Measurements from ENCODE around the gene TMF1. TPM values are rescaled to one million over a fixed set of nuclear protein-coding genes. Genes with fewer than 3 reads are reported as not detected.
A peak's percentile ranks its signal among the peaks of the same experiment; 100 is the strongest.

Gene TMF1
- total and polyA plus RNA-seq, 2 experiments from 2014 or later: 27.0 to 41.4 TPM

DNA sequence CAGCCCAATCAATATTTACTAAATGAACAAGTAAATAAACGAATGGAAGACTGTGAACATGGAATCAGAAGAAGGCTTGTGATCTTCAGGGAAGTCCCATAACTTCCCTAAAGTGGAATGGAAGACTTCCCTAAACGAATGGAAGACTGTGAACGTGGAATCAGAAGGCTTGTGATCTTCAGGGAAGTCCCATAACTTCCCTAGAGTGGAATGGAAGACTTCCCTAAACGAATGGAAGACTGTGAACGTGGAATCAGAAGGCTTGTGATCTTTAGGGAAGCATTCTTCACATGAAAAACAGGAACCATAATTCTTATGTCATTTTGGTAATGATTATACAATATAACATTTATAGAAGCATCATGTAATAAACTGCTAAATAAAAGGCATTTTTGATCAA lies 77.4 kb downstream of the TMF1 start:
- Histone ChIP-seq H3K9me2 (ENCODE audit: insufficient read depth) (no peaks in the 10 kb centered on the region), H3F3A (ENCODE audit: insufficient read depth) (peaks cover 16% of the 10 kb centered on the region), H3K36me3 (ENCODE audit: low read depth) (peaks cover 43% of the 10 kb centered on the region), H3K79me2 (ENCODE audit: insufficient read depth) (no peaks in the 10 kb centered on the region), H2AFZ (no peak overlapping the region), H3K9ac (no peak overlapping the region), H3K27me3 (replicated peaks; ENCODE audit: insufficient read depth) (no peaks in the 10 kb centered on the region; the same call in 1 of the 2 replicates), H3K4me1 (ENCODE audit: insufficient read depth) (no peaks in the 10 kb centered on the region), H3K27ac (no peak overlapping the region), H4K20me1 (ENCODE audit: insufficient read depth) (0 out of 2 replicates have a peak, but pooled peaks cover 4% of the 10 kb centered on the region), H3K9me3 (ENCODE audit: low read depth) (no peaks in the 10 kb centered on the region), H3K4me3 (no peak overlapping the region), H3K4me2 (ENCODE audit: unreplicated experiment) (no peak overlapping the region)
- no peak for TF ChIP-seq EZH2phosphoT487 (IDR thresholded peaks at IDR 0.05; ENCODE audit: insufficient read depth, low read depth)
- TF ChIP-seq EZH2 (IDR thresholded peaks at IDR 0.05; ENCODE audit: insufficient read depth, poor library complexity, severe bottlenecking): no peak
- no peak for DNase-seq
- 96 to 97% methylated on average over 5 of the region's 5 CpGs for WGBS, 2 experiments (ENCODE audit: low coverage in 1 of 2, low lambda C conversion rate in 2 of 2, missing lambda C conversion rate in 2 of 2)
- in situ Hi-C loops (cut with MboI): no loop called here

DNA sequence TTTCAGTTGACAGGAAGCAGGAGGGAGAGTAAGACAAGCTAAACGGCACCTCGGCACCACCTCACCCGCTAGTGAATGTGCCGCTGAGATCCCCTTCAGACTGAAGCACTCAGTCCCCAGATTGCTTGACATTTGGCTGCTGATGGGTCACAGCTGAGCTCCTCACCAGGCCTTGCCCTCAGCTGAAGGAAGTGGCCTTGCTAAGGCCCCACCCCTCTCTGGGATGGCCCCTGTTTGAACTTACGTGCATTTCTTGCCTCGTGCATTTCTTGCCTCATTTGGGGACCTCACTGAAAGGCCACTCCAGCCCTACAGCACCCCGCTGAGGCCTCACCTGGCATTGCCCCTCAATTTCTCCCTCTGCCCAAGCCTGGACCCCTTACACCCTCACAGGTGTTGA lies 78.5 kb downstream of the TMF1 start:
- peaks cover 35% of the 10 kb centered on the region for H3K36me3 ChIP-seq (ENCODE audit: low read depth)
- in situ Hi-C loops (cut with MboI): no loop called here
- H3K27me3 ChIP-seq (replicated peaks; ENCODE audit: insufficient read depth): peaks cover 6% of the 10 kb centered on the region
- peak; percentile 24 for DNase-seq
- no peak overlapping the region for H3K9ac ChIP-seq
- H3K4me3 ChIP-seq: no peak overlapping the region
- 0 out of 2 replicates have a peak, but pooled peaks cover 4% of the 10 kb centered on the region for H4K20me1 ChIP-seq (ENCODE audit: insufficient read depth)
- WGBS, 2 experiments (ENCODE audit: low coverage in 1 of 2, low lambda C conversion rate in 2 of 2, missing lambda C conversion rate in 2 of 2): 49 to 58% methylated on average over 7 of the region's 7 CpGs
- H3K4me1 ChIP-seq (ENCODE audit: insufficient read depth): no peaks in the 10 kb centered on the region
- no peaks in the 10 kb centered on the region for H3K79me2 ChIP-seq (ENCODE audit: insufficient read depth)
- H3K9me2 ChIP-seq (ENCODE audit: insufficient read depth): no peaks in the 10 kb centered on the region
- no peaks in the 10 kb centered on the region for H3K9me3 ChIP-seq (ENCODE audit: low read depth)
- TF ChIP-seq EZH2phosphoT487 (IDR thresholded peaks at IDR 0.05; ENCODE audit: insufficient read depth, low read depth): no peak
- no peak for TF ChIP-seq EZH2 (IDR thresholded peaks at IDR 0.05; ENCODE audit: insufficient read depth, poor library complexity, severe bottlenecking)
- H2AFZ ChIP-seq: no peak overlapping the region
- no peak overlapping the region for H3K27ac ChIP-seq
- H3F3A ChIP-seq (ENCODE audit: insufficient read depth): peaks cover 16% of the 10 kb centered on the region
- H3K4me2 ChIP-seq (ENCODE audit: unreplicated experiment): no peak overlapping the region

DNA sequence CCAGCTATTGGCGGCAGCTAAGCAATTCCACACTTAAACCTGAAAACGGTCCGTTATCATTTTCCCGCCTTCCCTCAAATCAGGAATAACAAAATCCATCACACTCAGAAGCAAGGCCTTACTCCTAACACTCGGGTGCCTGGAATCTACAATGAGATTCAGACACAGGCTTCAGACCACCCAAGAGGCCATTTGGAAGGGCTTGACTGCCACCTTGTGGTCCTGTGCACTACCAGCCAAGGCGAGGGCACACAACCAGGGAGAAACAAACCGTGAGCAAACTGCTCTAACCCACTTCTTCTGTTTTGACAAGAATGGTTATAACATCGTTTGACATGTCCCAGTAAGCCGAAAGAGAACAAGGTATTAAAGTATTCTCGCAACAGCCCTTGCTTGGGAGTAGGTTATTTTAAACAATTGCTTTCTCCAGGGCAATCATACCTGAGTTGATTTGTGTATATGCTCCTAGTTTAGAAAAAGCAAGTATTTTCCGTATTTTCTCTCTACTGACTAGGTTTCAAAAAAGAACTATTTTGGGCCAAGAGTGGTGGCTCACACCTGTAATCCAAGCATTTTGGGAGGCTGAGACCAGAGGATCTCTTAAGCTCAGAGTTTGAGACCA lies 79.7 kb downstream of the TMF1 start:
- H3K4me3 ChIP-seq: no peak overlapping the region
- no peaks in the 10 kb centered on the region for H3K4me1 ChIP-seq (ENCODE audit: insufficient read depth)
- in situ Hi-C loops (cut with MboI): no loop called here
- H3K4me2 ChIP-seq (ENCODE audit: unreplicated experiment): no peak overlapping the region
- H3F3A ChIP-seq (ENCODE audit: insufficient read depth): peaks cover 16% of the 10 kb centered on the region
- H3K9me2 ChIP-seq (ENCODE audit: insufficient read depth): no peaks in the 10 kb centered on the region
- H3K36me3 ChIP-seq (ENCODE audit: low read depth): peaks cover 23% of the 10 kb centered on the region
- DNase-seq: peak; percentile 71
- no peaks in the 10 kb centered on the region for H4K20me1 ChIP-seq (ENCODE audit: insufficient read depth)
- no peaks in the 10 kb centered on the region for H3K79me2 ChIP-seq (ENCODE audit: insufficient read depth)
- H3K9ac ChIP-seq: no peak overlapping the region
- TF ChIP-seq EZH2 (IDR thresholded peaks at IDR 0.05; ENCODE audit: insufficient read depth, poor library complexity, severe bottlenecking) (no peak), EZH2phosphoT487 (IDR thresholded peaks at IDR 0.05; ENCODE audit: insufficient read depth, low read depth) (no peak)
- H3K27me3 ChIP-seq (replicated peaks; ENCODE audit: insufficient read depth): peaks cover 15% of the 10 kb centered on the region
- no peak overlapping the region for H2AFZ ChIP-seq
- 44 to 46% methylated on average over 11 of the region's 11 CpGs for whole genome bisulfite sequencing, 2 experiments (ENCODE audit: low coverage in 1 of 2, low lambda C conversion rate in 2 of 2, missing lambda C conversion rate in 2 of 2)
- H3K27ac ChIP-seq: no peak overlapping the region
- H3K9me3 ChIP-seq (ENCODE audit: low read depth): no peaks in the 10 kb centered on the region

MicroRNAs within 50 kb of the gene (microRNA counts, 767-probe panel; counts per million panel counts)
- microRNA hsa-miR-3136-5p: 447 counts per million, percentile 86 among the panel's probes with 10 or more counts

Small RNAs within 50 kb of the gene (microRNA-seq; reads per million reads assigned to microRNA genes)
- gene MIR3136 (ENCODE audit: borderline number of aligned reads): not detected

Small RNAs within 50 kb of the gene (small RNA-seq; reads per million reads assigned to genes)
- not detected for gene MIR3136 (ENCODE audit: low read depth, low replicate concordance)

Other genes starting within 250 kb of the TMF1 start
- not detected in 2 replicates for gene TAFA4, start 119.8 kb downstream of the TMF1 start, total RNA-seq (2014; rRNA removed; shearing (Covaris generic))
- gene TAFA4, start 119.8 kb downstream of the TMF1 start, polyA plus RNA-seq (2016; fragmentation: Nextera tagmentation; extraction: Ambion mirVana): not detected in 2 replicates
- gene EOGT, start 38.6 kb downstream of the TMF1 start, total RNA-seq (2014; rRNA removed; shearing (Covaris generic)): 42.4 and 47.7 TPM in 2 replicates
- gene EOGT, start 38.6 kb downstream of the TMF1 start, polyA plus RNA-seq (2016; fragmentation: Nextera tagmentation; extraction: Ambion mirVana): 29.3 and 31.6 TPM in 2 replicates
- gene UBA3, start 28.0 kb upstream of the TMF1 start, total RNA-seq (2014; rRNA removed; shearing (Covaris generic)): 64.0 and 75.1 TPM in 2 replicates
- 62.1 and 65.0 TPM in 2 replicates for gene UBA3, start 28.0 kb upstream of the TMF1 start, polyA plus RNA-seq (2016; fragmentation: Nextera tagmentation; extraction: Ambion mirVana)
- gene ARL6IP5, start 32.6 kb upstream of the TMF1 start, total RNA-seq (2014; rRNA removed; shearing (Covaris generic)): 94.0 and 98.7 TPM in 2 replicates
- 174 and 178 TPM in 2 replicates for gene ARL6IP5, start 32.6 kb upstream of the TMF1 start, polyA plus RNA-seq (2016; fragmentation: Nextera tagmentation; extraction: Ambion mirVana)
- not detected in 2 replicates for gene LMOD3, start 70.3 kb upstream of the TMF1 start, total RNA-seq (2014; rRNA removed; shearing (Covaris generic))
- gene LMOD3, start 70.3 kb upstream of the TMF1 start, polyA plus RNA-seq (2016; fragmentation: Nextera tagmentation; extraction: Ambion mirVana): 0.04 TPM in 1 of 2 replicates, not detected in the other